ENCODE measurements around the gene RGS12. TPM values are rescaled to one million over a fixed set of nuclear protein-coding genes. Genes with fewer than 3 reads are reported as not detected.

The RGS12 gene
- total and polyA plus RNA-seq, 2 of the 8 experiments (the other 6 are each of a cell fraction or from before 2014, with no cell fraction given) = 6.0 to 16.4 TPM

DNA sequence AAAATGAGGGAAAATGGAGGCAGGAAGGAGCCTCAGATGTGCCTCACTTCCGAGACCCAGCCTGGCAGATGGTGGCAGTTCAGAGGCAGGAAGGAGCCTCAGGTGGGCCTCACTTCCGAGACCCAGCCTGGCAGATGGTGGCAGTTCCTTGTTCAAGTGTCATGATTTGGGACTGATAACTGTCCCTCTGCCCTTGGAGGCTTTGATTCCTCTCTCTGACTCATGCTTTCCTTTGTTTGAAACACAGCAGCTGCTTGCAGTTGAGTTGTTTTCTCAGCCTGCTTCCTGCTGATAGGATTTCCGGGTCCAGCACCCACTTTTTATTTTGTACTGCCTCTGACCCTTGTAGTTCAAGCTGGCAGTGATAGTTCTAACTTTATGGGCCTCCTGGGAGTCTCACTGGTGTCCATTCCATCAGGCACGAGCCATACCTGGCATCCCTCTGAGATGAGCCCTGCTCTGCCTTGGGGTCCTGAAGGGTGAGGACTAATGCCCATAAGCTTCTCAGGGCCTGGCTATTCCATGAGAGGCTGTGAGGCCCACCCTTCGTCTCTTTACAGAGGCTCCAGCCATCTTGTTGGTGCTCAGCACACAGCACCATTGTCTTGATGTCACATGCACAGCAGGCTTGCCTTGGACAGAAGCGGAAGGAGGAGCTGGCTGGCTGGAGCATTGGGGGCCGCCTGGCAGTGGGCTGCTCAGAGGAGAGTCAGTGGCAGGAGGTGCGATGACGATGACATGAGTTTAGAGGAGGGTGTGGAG, 13.0 kb downstream of the RGS12 start (continued):
- no peak for TF ChIP-seq SAP30 (IDR thresholded peaks at IDR 0.05; ENCODE audit: insufficient read depth, insufficient replicate concordance, low read length)
- TF ChIP-seq SIN3A (conservative IDR thresholded peaks at IDR 0.05 in 1 of 2, IDR thresholded peaks at IDR 0.05 in 1 of 2; ENCODE audit: low read depth in 1 of 2, low read length in 2 of 2) = no peak
- no peak for TF ChIP-seq RNF2 (IDR thresholded peaks at IDR 0.05; ENCODE audit: borderline replicate concordance, low read depth, low read length, missing control alignments, poor library complexity, severe bottlenecking)
- TF ChIP-seq CHD2 (IDR thresholded peaks at IDR 0.05; ENCODE audit: low read length) = no peak
- no peak for TF ChIP-seq TAF7 (optimal IDR thresholded peaks at IDR 0.05; ENCODE audit: borderline replicate concordance, low read depth, low read length)
- TF ChIP-seq MAFK (IDR thresholded peaks at IDR 0.05; ENCODE audit: low read depth, low read length) = no peak

Measured in H1 (cell line).